H1 (cell line): ENCODE measurements around the gene RPN2. TPM values are rescaled to one million over a fixed set of nuclear protein-coding genes. Genes with fewer than 3 reads are reported as not detected.

Source experiments
- CTCF ChIA-PET: fragments of 300-600 bp; sonication (Branson Sonifier 250); formaldehyde crosslinking; loops from one replicate; lab custom pipeline; 2021; ENCODE audit not compliant: partially characterized antibody; lab: Charles Lee
- POLR2A ChIA-PET: fragments of 300-600 bp; sonication (Branson Sonifier 250); formaldehyde crosslinking; loops from one replicate; lab custom pipeline; 2021; ENCODE audit warnings: inconsistent platforms; ENCODE audit not compliant: partially characterized antibody; lab: Charles Lee
- DNase-seq, 2 experiments: peaks; one replicate each; pipeline versions ENCODE4 v3.0.0 to v3.0.0-alpha.2; 2010 to 2022; ENCODE audit warnings: low spot score in 2 of 2, low read depth in 1 of 2, mixed read lengths in 1 of 2
- FAIRE-seq: peaks from 2 replicates; lab custom pipeline; 2011; peaks lifted over from hg19 to GRCh38; lab: Jason Lieb, UNC
- H2AFZ ChIP-seq: 2 replicates; pipeline ENCODE4 v1.8.1; 2012; ENCODE audit warnings: low read length, inconsistent platforms
- H2AK5ac ChIP-seq: 2 replicates; pipeline ENCODE4 v1.6.1; 2013; ENCODE audit warnings: low read depth, low read length
- H2BK120ac ChIP-seq: replicated peaks from 2 replicates; pipeline ENCODE3; 2013; ENCODE audit warnings: low read depth, low read length, inconsistent platforms
- H2BK12ac ChIP-seq: 2 replicates; pipeline ENCODE4 v1.6.1; 2013; ENCODE audit warnings: low read depth, low read length
- H2BK15ac ChIP-seq: 2 replicates; pipeline ENCODE4 v1.6.1; 2013; ENCODE audit warnings: low read length
- H2BK20ac ChIP-seq: 2 replicates; pipeline ENCODE4 v1.6.1; 2013; ENCODE audit warnings: low read length
- H2BK5ac ChIP-seq: 2 replicates; pipeline ENCODE4 v1.6.1; 2013; ENCODE audit warnings: low read depth, low read length
- H3K14ac ChIP-seq: 2 replicates; pipeline ENCODE4 v1.6.1; 2013; ENCODE audit warnings: inconsistent platforms; ENCODE audit not compliant: insufficient read length
- H3K18ac ChIP-seq: 2 replicates; pipeline ENCODE4 v1.6.1; 2013; ENCODE audit warnings: low read length; ENCODE audit errors: extremely low read depth
- H3K23ac ChIP-seq: 2 replicates; pipeline ENCODE4 v1.6.1; 2013; ENCODE audit warnings: inconsistent platforms; ENCODE audit not compliant: insufficient read length
- H3K23me2 ChIP-seq: 2 replicates; pipeline ENCODE4 v1.6.1; 2013; ENCODE audit warnings: low read depth, low read length
- H3K27ac ChIP-seq: 2 replicates; pipeline ENCODE4 v1.6.1; 2011; ENCODE audit warnings: low read depth, low read length, inconsistent platforms
- H3K27me3 ChIP-seq, 4 experiments: replicated peaks in 1 of 4; 1 replicate in 1 of 4; 2 replicates in 3 of 4; pipeline versions ENCODE4 v1.6.1 to v1.8.1; 2011 to 2013; ENCODE audit warnings: low read length in 3 of 4, mild to moderate bottlenecking in 3 of 4, inconsistent platforms in 2 of 4, mixed read lengths in 2 of 4, moderate library complexity in 1 of 4; ENCODE audit not compliant: control insufficient read depth in 3 of 4, insufficient read depth in 3 of 4; ENCODE audit errors: extremely low read depth in 1 of 4
- H3K36me3 ChIP-seq, 4 experiments: 2 replicates each; pipeline versions ENCODE4 v1.6.1 to v1.8.1; 2011 to 2013; ENCODE audit warnings: mild to moderate bottlenecking in 4 of 4, low read length in 3 of 4, moderate library complexity in 2 of 4, control low read depth in 1 of 4, inconsistent platforms in 1 of 4; ENCODE audit not compliant: insufficient read depth in 4 of 4, control insufficient read depth in 2 of 4
- H3K4ac ChIP-seq: replicated peaks from 2 replicates; pipeline ENCODE3; 2013; ENCODE audit warnings: low read length, low read depth, mixed read lengths, inconsistent platforms; ENCODE audit not compliant: insufficient read length
- H3K4me1 ChIP-seq, 4 experiments: replicated peaks in 1 of 4; 1 replicate in 1 of 4; 2 replicates in 3 of 4; pipeline versions ENCODE4 v1.6.1 to v1.8.1; 2011 to 2013; ENCODE audit warnings: low read length in 3 of 4, inconsistent platforms in 2 of 4, mixed read lengths in 1 of 4; ENCODE audit not compliant: insufficient read depth in 4 of 4, control insufficient read depth in 3 of 4
- H3K4me2 ChIP-seq, 2 experiments: 2 replicates each; pipeline versions ENCODE4 v1.6.1 to v1.8.1; 2011 to 2013; ENCODE audit warnings: low read depth in 2 of 2, low read length in 2 of 2, control low read depth in 1 of 2, inconsistent platforms in 1 of 2, mild to moderate bottlenecking in 1 of 2; ENCODE audit not compliant: insufficient read depth in 1 of 2
- H3K4me3 ChIP-seq, 4 experiments: fragments of 200-600, 300-600 bp in 1 of 4; sonication (generic), shearing (Covaris generic), sonication (Bioruptor Twin) in 1 of 4; 2 replicates each; pipeline versions ENCODE4 v1.5.1 to v1.8.1; 2011 to 2016; ENCODE audit warnings: low read length in 4 of 4, low read depth in 3 of 4, control low read depth in 2 of 4, inconsistent platforms in 2 of 4, mild to moderate bottlenecking in 2 of 4, mixed read lengths in 1 of 4, moderate library complexity in 1 of 4; ENCODE audit not compliant: insufficient read depth in 2 of 4; ENCODE audit errors: extremely low read depth in 1 of 4
- H3K56ac ChIP-seq: replicated peaks from 2 replicates; pipeline ENCODE3; 2013; ENCODE audit warnings: low read depth, mild to moderate bottlenecking, mixed read lengths, low read length, inconsistent platforms; ENCODE audit not compliant: insufficient read length
- H3K79me1 ChIP-seq: 2 replicates; pipeline ENCODE4 v1.6.1; 2013; ENCODE audit warnings: low read depth, low read length, control low read depth
- H3K79me2 ChIP-seq, 2 experiments: 2 replicates each; pipeline versions ENCODE4 v1.6.1 to v1.8.1; 2012 to 2013; ENCODE audit warnings: low read length in 2 of 2, mild to moderate bottlenecking in 2 of 2, inconsistent platforms in 1 of 2; ENCODE audit not compliant: insufficient read depth in 2 of 2, control insufficient read depth in 1 of 2
- H3K9ac ChIP-seq, 4 experiments: replicated peaks in 1 of 4; 1 replicate in 1 of 4; 2 replicates in 3 of 4; pipeline versions ENCODE4 v1.6.1 to v1.8.1; 2011 to 2013; ENCODE audit warnings: low read depth in 3 of 4, low read length in 3 of 4, control low read depth in 2 of 4, mild to moderate bottlenecking in 2 of 4, moderate library complexity in 2 of 4, inconsistent platforms in 1 of 4; ENCODE audit errors: extremely low read depth in 1 of 4
- H3K9me3 ChIP-seq, 2 experiments: 2 replicates each; pipeline versions ENCODE4 v1.6.1 to v1.8.1; 2012 to 2013; ENCODE audit warnings: mild to moderate bottlenecking in 2 of 2, moderate library complexity in 2 of 2, control low read depth in 1 of 2, inconsistent platforms in 1 of 2, low read depth in 1 of 2, low read length in 1 of 2, mixed read lengths in 1 of 2; ENCODE audit not compliant: insufficient read depth in 2 of 2
- H4K20me1 ChIP-seq, 2 experiments: replicated peaks in 1 of 2; 2 replicates each; pipeline versions ENCODE3 to v1.8.1; 2011 to 2013; ENCODE audit warnings: inconsistent platforms in 2 of 2, low read length in 2 of 2, mild to moderate bottlenecking in 1 of 2; ENCODE audit not compliant: insufficient read depth in 2 of 2, control insufficient read depth in 1 of 2
- H4K5ac ChIP-seq: 2 replicates; pipeline ENCODE4 v1.6.1; 2013; ENCODE audit warnings: low read length, low read depth, mixed read lengths, inconsistent platforms; ENCODE audit not compliant: insufficient read length
- H4K8ac ChIP-seq: 2 replicates; pipeline ENCODE4 v1.8.0; 2013; ENCODE audit warnings: mild to moderate bottlenecking, moderate library complexity, low read length, inconsistent platforms; ENCODE audit not compliant: insufficient read depth; ENCODE audit errors: extremely low read depth
- H4K91ac ChIP-seq: replicated peaks from 2 replicates; pipeline ENCODE3; 2013; ENCODE audit warnings: low read length, mixed read lengths, inconsistent platforms; ENCODE audit not compliant: insufficient read length
- BCL11A ChIP-seq, 2 experiments: IDR thresholded peaks; one replicate each; pipeline ENCODE4 v1.6.1; 2011; ENCODE audit warnings: low read depth in 2 of 2, low read length in 2 of 2, mild to moderate bottlenecking in 2 of 2
- CBX8 ChIP-seq: fragments of 300-800, 300-1000 bp; sonication (generic); IDR thresholded peaks from 2 replicates; pipeline ENCODE4 v1.7.1; 2016; ENCODE audit warnings: low read depth, low read length, borderline replicate concordance
- PHF8 ChIP-seq: fragments of 200-600 bp; sonication (generic); conservative IDR thresholded peaks from 2 replicates; pipeline ENCODE4 v1.7.1; 2012; ENCODE audit warnings: low read depth, mild to moderate bottlenecking, inconsistent platforms, low read length, moderate library complexity
- SAP30 ChIP-seq: fragments of 300-600 bp; sonication (generic); IDR thresholded peaks from 2 replicates; pipeline ENCODE4 v1.7.1; 2012; ENCODE audit warnings: low read length, moderate library complexity, mild to moderate bottlenecking, inconsistent platforms; ENCODE audit not compliant: insufficient read depth, insufficient replicate concordance
- WGBS, 2 experiments: shearing (Covaris generic) in 1 of 2; methylation state at CpG; one replicate each; pipeline versions ENCODE4 v1.1.6 to v1.1.7; 2013 to 2015; ENCODE audit warnings: low lambda C conversion rate in 2 of 2, mixed read lengths in 2 of 2, inconsistent platforms in 1 of 2, low coverage in 1 of 2, missing lambda C conversion rate in 1 of 2; ENCODE audit not compliant: insufficient replicate concordance in 2 of 2, insufficient coverage in 1 of 2, insufficient read length in 1 of 2; ENCODE audit errors: extremely low coverage in 1 of 2, missing lambda C conversion rate in 1 of 2; 5-methylcytosine and 5-hydroxymethylcytosine counted together
- polyA plus RNA-seq, 7 experiments: library from polyadenylated mRNA; depleted of rRNA in 3 of 7; stranded (reverse) in 5 of 7; unstranded in 2 of 7; fragments of >200 nt in 5 of 7; fragments of 200-250 nt in 2 of 7; gene quantifications; 1 replicate in 5 of 7; 2 replicates in 1 of 7; 4 replicates in 1 of 7; pipeline versions ENCODE4 v1.2.1 to v1.2.3, GENCODE V29; 2011 to 2013; ENCODE audit warnings: missing spikeins in 2 of 7, mixed read lengths in 2 of 7
- total RNA-seq: library from RNA; stranded (reverse); fragmentation: NEBNext Ultra II Directional; extraction: Animal tissue kit (Norgen Biotek cat#: 25700); gene quantifications from 2 replicates; pipeline ENCODE4 v1.2.1, GENCODE V29; 2021

Gene RPN2
- total and polyA plus RNA-seq, 2 of the 8 experiments (the other 6 are each of a cell fraction or from before 2014, with no cell fraction given) = 236 to 379 TPM

DNA sequence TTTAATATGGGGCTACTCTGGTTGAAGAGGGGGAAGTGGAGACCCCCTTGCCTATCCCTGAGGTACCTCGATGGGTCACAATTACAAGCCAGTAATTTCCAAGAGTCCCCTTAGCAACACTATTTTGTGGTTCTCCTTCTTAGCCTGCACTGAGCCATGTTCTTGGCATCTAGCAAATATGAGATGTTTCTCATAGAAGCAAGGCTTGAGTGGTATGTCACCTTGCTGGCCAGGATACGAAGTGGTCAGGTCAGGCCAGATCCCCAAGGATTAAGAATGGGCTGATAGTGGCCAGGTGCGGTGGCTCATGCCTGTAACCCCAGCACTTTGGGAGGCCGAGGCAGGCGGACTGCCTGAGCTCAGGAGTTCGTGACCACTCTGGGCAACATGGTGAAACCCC lies 84.6 kb downstream of the RPN2 start:
- no peak overlapping the region for H3K18ac ChIP-seq
- CTCF ChIA-PET = interaction anchor here (1.0 to 10.0 kb wide), 4 partner anchors 19 to 126 kb away, joined by 3 to 91 read pairs (median 3); no protein-coding TSS in a partner anchor
- H2BK12ac ChIP-seq = no peak overlapping the region
- H4K8ac ChIP-seq = no peak overlapping the region; the same call in 1 of the 2 replicates
- no peak overlapping the region for H2BK20ac ChIP-seq
- H2BK120ac ChIP-seq = no peak overlapping the region
- H3K79me1 ChIP-seq = no peaks in the 10 kb centered on the region
- H3K4me3 ChIP-seq = no peak overlapping the region
- no peaks in the 10 kb centered on the region for H3K9me3 ChIP-seq
- H3K14ac ChIP-seq = no peak overlapping the region
- DNase-seq = no peak
- no peak overlapping the region for H3K4ac ChIP-seq
- no peak overlapping the region for H2AK5ac ChIP-seq
- no peak overlapping the region for H4K5ac ChIP-seq
- H3K27ac ChIP-seq = no peak overlapping the region
- no peaks in the 10 kb centered on the region for H4K20me1 ChIP-seq
- no peak overlapping the region for H2BK5ac ChIP-seq
- H3K56ac ChIP-seq = no peak overlapping the region
- H3K23ac ChIP-seq = no peak overlapping the region
- peaks cover 4 to 19% (median 9%) of the 10 kb centered on the region in 4 experiments for H3K4me1 ChIP-seq
- no peaks in the 10 kb centered on the region for H3K23me2 ChIP-seq
- H3K27me3 ChIP-seq = no peaks in the 10 kb centered on the region
- H3K36me3 ChIP-seq = no peaks in the 10 kb centered on the region
- no peak overlapping the region for H2AFZ ChIP-seq
- 95% methylated on average over 6 of the region's 6 CpGs; no CpG with 5 or more reads in 1 of the 2 experiments for WGBS, 2 experiments
- no peak overlapping the region for H3K9ac ChIP-seq
- H3K79me2 ChIP-seq = no peaks in the 10 kb centered on the region
- H4K91ac ChIP-seq = no peak overlapping the region
- TF ChIP-seq SAP30 (no peak), CBX8 (no peak), PHF8 (no peak), BCL11A (IDR thresholded peaks at IDR 0.05; ENCODE audit: low read depth in 2 of 2, low read length in 2 of 2) (no peak)
- TF ChIP-seq, all 59 proteins: peak for 0
- POLR2A ChIA-PET = interaction anchor here (0.7 to 2.4 kb wide), 4 partner anchors 12 to 264 kb away, joined by 3 to 5 read pairs (median 4); partner anchors contain the start of gene BLCAP
- FAIRE-seq = no peak
- Histone ChIP-seq H3K4me2 (no peak overlapping the region), H2BK15ac (no peak overlapping the region)
